GM12801 (cell line): Measurements from ENCODE around the gene SMCHD1.

Source experiments
- TF ChIP-seq, protein P1 (sequence below): IDR thresholded peaks from one replicate; pipeline ENCODE4 v1.5.1; 2011; ENCODE audit warnings: control low read depth; ENCODE audit not compliant: insufficient read length; ENCODE audit errors: extremely low read depth

Gene SMCHD1

DNA sequence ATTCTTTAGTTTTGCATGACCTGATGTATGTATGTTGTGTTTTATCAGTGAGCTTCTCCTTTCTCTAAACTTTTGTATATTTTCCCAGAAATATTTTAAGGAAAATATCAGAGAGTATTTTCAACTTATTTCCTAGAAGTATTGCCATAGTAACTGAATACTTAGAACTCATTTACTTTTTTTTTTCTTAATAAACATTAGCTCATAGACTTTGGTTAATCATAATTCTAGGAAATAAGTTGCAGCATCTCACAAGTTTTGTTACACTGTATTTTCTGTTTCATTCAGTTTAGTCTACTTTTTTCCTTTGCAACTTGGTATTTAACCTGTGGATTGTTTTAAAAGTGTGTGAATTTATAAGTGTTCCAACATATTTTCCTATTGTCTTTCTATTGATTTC is 27.5 kb downstream of the SMCHD1 start:
- TF ChIP-seq, protein P1, sequence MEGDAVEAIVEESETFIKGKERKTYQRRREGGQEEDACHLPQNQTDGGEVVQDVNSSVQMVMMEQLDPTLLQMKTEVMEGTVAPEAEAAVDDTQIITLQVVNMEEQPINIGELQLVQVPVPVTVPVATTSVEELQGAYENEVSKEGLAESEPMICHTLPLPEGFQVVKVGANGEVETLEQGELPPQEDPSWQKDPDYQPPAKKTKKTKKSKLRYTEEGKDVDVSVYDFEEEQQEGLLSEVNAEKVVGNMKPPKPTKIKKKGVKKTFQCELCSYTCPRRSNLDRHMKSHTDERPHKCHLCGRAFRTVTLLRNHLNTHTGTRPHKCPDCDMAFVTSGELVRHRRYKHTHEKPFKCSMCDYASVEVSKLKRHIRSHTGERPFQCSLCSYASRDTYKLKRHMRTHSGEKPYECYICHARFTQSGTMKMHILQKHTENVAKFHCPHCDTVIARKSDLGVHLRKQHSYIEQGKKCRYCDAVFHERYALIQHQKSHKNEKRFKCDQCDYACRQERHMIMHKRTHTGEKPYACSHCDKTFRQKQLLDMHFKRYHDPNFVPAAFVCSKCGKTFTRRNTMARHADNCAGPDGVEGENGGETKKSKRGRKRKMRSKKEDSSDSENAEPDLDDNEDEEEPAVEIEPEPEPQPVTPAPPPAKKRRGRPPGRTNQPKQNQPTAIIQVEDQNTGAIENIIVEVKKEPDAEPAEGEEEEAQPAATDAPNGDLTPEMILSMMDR: no peak

DNA sequence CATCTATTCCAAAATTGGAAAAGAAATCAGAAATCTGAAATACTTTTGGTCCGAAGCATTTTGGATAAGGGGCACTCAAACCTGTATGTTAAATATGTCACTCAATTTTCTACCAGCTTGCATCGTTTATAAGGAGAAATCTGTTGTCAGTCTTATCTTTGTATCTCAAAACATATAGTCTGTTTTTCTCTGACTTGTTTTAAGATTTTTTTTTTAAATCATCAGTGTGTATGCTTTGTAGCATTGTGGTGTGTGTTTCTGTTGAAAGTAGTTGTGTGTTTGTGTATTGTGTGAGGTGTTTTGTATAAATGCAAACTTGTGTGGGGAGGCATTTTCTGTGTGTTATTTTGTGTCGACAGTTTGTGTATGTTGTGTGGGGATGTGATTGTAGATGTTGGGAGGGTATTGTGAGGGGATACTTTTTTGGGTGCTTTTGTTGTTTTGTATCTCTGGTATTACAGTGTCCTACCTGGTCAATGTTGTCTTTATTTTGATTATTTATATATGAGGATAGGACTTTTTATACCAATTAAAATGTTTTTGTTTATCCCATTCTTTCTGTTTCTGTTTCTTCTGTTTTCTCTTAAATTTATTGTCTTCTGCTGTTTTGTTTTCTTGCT is 30.9 kb downstream of the SMCHD1 start:
- TF ChIP-seq, protein P1: no peak

DNA sequence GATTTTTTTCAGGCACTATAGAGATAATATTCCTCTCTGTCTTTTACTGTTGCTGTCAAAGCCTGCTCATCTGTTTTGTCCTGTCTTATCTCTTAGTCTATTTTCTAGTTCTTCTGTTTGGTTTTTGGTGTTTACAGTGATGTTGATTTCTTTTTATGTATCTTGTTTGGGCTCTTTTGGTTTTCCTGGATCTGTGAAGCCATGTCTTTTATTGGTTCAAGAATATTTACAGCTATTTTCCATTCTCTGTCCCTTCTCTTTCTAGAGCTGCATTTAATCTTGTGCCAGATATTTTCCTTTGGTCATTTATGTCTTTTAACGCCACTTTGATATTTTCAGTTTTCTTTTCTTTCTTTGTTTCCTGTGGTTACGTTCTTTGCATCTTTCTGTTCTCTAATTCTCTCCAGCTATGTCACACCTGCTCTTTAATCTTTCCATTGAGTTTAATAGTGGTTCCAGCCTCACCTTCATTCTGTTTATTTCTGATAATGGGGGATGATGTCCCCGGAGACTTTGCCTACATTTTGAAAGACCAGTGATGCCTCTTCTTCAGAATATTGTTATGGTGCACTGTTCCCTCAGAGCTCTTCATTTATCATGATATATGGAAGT is 32.0 kb downstream of the SMCHD1 start:
- TF ChIP-seq, protein P1: no peak

DNA sequence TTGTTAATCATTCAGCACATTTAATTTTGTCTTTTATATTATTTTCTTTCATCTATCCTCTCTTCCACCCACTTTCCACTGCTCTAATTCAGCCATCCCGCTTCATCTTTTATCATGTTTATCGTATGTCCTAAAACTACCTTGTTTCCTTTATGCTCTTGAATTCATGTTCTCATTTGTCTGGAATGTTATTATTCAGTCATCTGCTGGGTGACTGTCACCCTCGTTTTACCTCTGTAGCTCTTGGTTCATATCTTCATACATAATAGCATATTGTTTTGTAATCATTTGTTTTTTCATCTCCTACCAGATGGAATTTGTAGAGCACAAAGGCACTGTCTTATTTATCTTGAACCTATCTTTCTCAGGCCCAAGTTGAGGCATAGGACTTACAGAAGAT is 37.0 kb downstream of the SMCHD1 start:
- TF ChIP-seq, protein P1: no peak

DNA sequence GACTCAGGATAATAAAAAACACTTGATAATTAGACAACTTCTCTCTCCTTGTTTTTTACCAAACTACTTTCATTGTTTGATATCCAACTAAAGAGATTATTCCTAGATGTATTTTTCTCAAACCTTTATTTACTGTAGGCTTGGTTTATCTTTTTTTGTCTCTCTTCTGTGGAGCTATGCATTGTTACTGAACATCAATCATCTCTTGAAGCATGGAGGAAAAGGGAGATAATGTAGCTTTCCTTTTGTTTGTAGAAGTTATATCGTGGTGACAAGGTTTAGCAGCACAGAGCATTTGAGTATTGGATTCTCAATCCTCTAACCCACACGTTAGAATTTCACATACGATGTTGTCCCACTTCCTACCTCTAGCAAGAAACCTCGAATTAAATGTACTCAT is 41.7 kb downstream of the SMCHD1 start:
- TF ChIP-seq, protein P1: no peak

- TF ChIP-seq, protein P1: no peak
Measured at GRCh38 chr18:2699001-2699400, 43.5 kb downstream of the SMCHD1 start.

DNA sequence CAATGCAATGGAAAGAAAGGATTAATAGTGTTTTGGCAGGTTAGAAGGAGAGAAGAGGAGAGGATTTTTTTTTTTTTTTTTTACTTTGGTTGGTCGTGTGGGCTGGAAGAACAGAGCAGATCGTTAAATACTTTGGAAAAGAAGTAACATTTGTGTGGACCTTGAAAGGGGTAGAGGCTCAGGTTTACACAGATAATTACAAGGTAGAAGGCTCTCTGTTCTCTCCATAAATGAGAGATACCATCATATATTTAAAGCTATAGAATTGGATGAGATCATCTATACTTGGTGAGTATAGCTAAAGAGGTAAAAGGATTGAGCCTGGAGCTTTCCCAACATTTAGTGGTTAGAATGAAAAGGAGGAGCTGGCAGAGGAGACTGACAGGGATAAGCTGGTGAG is 49.0 kb downstream of the SMCHD1 start:
- TF ChIP-seq, protein P1: no peak

- TF ChIP-seq, protein P1: no peak
Measured at GRCh38 chr18:2706903-2707302, 51.4 kb downstream of the SMCHD1 start.
